ENCODE measurements around the gene CDC34. TPM values are rescaled to one million over a fixed set of nuclear protein-coding genes. Genes with fewer than 3 reads are reported as not detected.
A peak's percentile ranks its signal among the peaks of the same experiment; 100 is the strongest.

CDC34 gene
- total RNA-seq, 1 donor from 2014 or later = 42.5 TPM

DNA sequence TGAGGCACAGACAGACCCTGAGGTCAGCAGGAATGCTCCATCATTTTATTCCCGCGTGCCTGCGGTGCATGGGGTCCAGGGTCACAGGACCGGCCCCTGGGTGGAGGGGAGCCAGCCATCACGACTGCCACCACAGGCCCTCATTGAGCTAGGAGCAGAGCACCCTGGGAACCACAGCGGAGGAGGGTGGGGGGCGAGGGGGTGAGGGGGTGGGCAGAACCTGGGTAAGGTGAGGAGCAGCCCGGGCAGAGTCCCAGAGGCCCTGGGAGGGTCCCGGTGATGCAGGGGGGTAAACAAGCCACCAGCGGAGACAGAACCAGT is 36.5 kb upstream of the CDC34 start:
- Mint-ChIP-seq H3K27ac (no peak overlapping the region), H3K4me1 (peaks cover 14% of the 10 kb centered on the region), H3K4me3 (peak overlapping the region; percentile 38), H3K36me3 (peaks cover 7% of the 10 kb centered on the region), H3K27me3 (ENCODE audit: insufficient read depth, low read depth) (peaks cover 20% of the 10 kb centered on the region), H3K9me3 (peaks cover 8% of the 10 kb centered on the region)
- Histone ChIP-seq H3F3A (ENCODE audit: low read depth) (peaks cover 34% of the 10 kb centered on the region), H4K20me1 (ENCODE audit: low read depth) (peaks cover 18% of the 10 kb centered on the region), H3K27ac (no peak overlapping the region), H3K9me3 (ENCODE audit: low read depth) (no peaks in the 10 kb centered on the region), H3K4me2 (no peak overlapping the region), H3K4me3 (no peak overlapping the region), H3K79me2 (ENCODE audit: low read depth) (no peaks in the 10 kb centered on the region), H3K9ac (no peak overlapping the region), H3K27me3 (peaks cover 47% of the 10 kb centered on the region), H3K4me1 (no peaks in the 10 kb centered on the region), H3K36me3 (no peaks in the 10 kb centered on the region), H2AFZ (replicated peaks) (no peak overlapping the region)
- TF ChIP-seq EZH2phosphoT487 (IDR thresholded peaks at IDR 0.05) (no peak), EZH2 (IDR thresholded peaks at IDR 0.05) (no peak)
- TF ChIP-seq, protein P1, sequence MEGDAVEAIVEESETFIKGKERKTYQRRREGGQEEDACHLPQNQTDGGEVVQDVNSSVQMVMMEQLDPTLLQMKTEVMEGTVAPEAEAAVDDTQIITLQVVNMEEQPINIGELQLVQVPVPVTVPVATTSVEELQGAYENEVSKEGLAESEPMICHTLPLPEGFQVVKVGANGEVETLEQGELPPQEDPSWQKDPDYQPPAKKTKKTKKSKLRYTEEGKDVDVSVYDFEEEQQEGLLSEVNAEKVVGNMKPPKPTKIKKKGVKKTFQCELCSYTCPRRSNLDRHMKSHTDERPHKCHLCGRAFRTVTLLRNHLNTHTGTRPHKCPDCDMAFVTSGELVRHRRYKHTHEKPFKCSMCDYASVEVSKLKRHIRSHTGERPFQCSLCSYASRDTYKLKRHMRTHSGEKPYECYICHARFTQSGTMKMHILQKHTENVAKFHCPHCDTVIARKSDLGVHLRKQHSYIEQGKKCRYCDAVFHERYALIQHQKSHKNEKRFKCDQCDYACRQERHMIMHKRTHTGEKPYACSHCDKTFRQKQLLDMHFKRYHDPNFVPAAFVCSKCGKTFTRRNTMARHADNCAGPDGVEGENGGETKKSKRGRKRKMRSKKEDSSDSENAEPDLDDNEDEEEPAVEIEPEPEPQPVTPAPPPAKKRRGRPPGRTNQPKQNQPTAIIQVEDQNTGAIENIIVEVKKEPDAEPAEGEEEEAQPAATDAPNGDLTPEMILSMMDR (IDR thresholded peaks at IDR 0.05) = no peak
- no peak for DNase-seq (ENCODE audit: low spot score)

DNA sequence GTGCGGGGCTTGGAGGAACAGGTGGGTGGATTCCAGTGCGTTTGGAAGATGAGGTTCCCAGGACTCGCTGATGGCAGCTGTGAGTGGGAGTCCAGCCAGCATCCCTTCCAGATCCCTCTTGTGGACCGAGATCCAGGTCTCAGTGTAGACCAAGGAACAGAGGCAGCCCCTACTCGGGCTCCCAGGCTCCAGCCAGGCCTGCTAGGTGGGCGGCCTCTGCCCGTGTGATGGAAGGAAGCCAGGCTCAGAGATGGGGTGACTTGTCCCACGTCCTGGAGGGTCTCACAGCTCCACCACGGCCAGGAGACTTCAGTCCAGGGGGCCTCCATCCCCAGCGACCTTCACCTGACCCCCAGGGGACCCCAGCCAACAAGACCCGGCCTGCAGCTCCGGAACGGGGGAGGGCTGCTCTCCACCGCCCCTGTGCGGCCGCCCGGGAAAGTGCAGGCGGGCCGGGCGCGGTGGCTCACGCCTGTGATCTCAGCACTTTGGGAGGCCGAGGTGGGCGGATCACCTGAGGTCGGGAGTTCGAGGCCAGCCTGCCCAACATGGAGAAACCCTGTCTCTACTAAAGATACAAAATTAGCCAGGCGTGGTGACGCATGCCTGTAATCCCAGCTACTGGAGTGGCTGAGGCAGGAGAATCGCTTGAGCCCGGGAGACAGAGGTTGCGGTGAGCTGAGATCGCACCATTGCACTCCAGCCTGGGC is 36.0 kb upstream of the CDC34 start:
- H3K36me3 ChIP-seq = no peaks in the 10 kb centered on the region
- no peak overlapping the region for H3K4me3 ChIP-seq
- peak overlapping the region; percentile 38 for H3K4me3 Mint-ChIP-seq
- no peaks in the 10 kb centered on the region for H3K4me1 ChIP-seq
- H2AFZ ChIP-seq (replicated peaks) = no peak overlapping the region
- H3K9me3 Mint-ChIP-seq = peaks cover 8% of the 10 kb centered on the region
- H3K27me3 Mint-ChIP-seq (ENCODE audit: insufficient read depth, low read depth) = peaks cover 23% of the 10 kb centered on the region
- H3K4me1 Mint-ChIP-seq = peaks cover 9% of the 10 kb centered on the region
- H3K27me3 ChIP-seq = peaks cover 52% of the 10 kb centered on the region
- peaks cover 30% of the 10 kb centered on the region for H3F3A ChIP-seq (ENCODE audit: low read depth)
- H3K79me2 ChIP-seq (ENCODE audit: low read depth) = no peaks in the 10 kb centered on the region
- TF ChIP-seq EZH2 (IDR thresholded peaks at IDR 0.05) = no peak
- TF ChIP-seq, protein P1 (IDR thresholded peaks at IDR 0.05) = peak; percentile 83
- no peak overlapping the region for H3K4me2 ChIP-seq
- H4K20me1 ChIP-seq (ENCODE audit: low read depth) = peaks cover 18% of the 10 kb centered on the region
- no peak overlapping the region for H3K27ac Mint-ChIP-seq
- H3K9me3 ChIP-seq (ENCODE audit: low read depth) = no peaks in the 10 kb centered on the region
- peaks cover 7% of the 10 kb centered on the region for H3K36me3 Mint-ChIP-seq
- H3K9ac ChIP-seq = no peak overlapping the region
- peak; percentile 62 for DNase-seq (ENCODE audit: low spot score)
- H3K27ac ChIP-seq = no peak overlapping the region

DNA sequence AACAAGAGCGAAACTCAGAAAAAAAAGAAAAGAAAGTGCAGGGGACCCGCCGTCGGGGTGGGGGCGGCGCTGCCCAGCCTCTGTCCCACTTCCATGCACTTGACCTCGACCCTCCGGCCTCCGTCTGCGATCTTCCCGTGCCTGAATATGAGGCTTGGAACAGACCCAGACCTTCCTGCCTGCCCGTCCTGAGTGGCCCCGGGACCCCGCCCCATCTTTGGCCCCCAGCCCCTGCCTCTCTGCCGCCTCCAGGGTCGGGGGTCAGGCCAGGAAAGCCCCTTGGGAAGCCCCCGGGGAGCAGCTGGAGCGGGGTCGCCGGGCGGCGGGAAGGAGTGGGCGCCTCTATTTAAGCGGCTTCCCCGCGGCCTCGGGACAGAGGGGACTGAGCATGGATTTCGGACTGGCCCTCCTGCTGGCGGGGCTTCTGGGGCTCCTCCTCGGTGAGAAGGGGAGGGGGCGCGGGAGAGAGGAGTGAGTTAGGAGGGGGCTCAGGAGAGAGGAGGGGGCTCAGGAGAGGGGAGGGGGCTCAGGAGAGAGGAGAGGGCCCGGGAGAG is 35.4 kb upstream of the CDC34 start, which contains the start of gene MADCAM1:
Gene MADCAM1, plus strand, starts transcription at position 375 of the 554 bp plus-strand sequence. Its CDS starts 14 bp downstream, at position 389.
- Histone ChIP-seq H3F3A (ENCODE audit: low read depth) (peaks cover 26% of the 10 kb centered on the region), H3K9ac (no peak within 1 kb of the TSS), H3K4me3 (peak within 1 kb of the TSS; percentile 24), H3K4me2 (peak within 1 kb of the TSS; percentile 69), H3K27me3 (peaks cover 58% of the 10 kb centered on the region), H4K20me1 (ENCODE audit: low read depth) (peaks cover 18% of the 10 kb centered on the region), H2AFZ (replicated peaks) (no peak within 1 kb of the TSS), H3K36me3 (no peaks in the 10 kb centered on the region), H3K4me1 (no peaks in the 10 kb centered on the region), H3K9me3 (ENCODE audit: low read depth) (no peaks in the 10 kb centered on the region), H3K79me2 (ENCODE audit: low read depth) (no peaks in the 10 kb centered on the region), H3K27ac (no peak within 1 kb of the TSS)
- H3K27me3 Mint-ChIP-seq (ENCODE audit: insufficient read depth, low read depth) = peaks cover 25% of the 10 kb centered on the region
- H3K27ac Mint-ChIP-seq = no peak within 1 kb of the TSS
- peaks cover 9% of the 10 kb centered on the region for H3K4me1 Mint-ChIP-seq
- H3K4me3 Mint-ChIP-seq = peak within 1 kb of the TSS; percentile 38
- no peak for DNase-seq (ENCODE audit: low spot score)
- H3K9me3 Mint-ChIP-seq = peaks cover 8% of the 10 kb centered on the region
- TF ChIP-seq, protein P1 (IDR thresholded peaks at IDR 0.05) = no peak
- TF ChIP-seq EZH2 (IDR thresholded peaks at IDR 0.05) = no peak
- TF ChIP-seq EZH2phosphoT487 (IDR thresholded peaks at IDR 0.05) = peak; percentile 25
- H3K36me3 Mint-ChIP-seq = peaks cover 7% of the 10 kb centered on the region

Data from neural progenitor cell (in vitro differentiated cells).